Germinal center (tissue), 1 donor: ENCODE results near the gene BTBD6.

ENCODE experiments used
- DNase-seq: peaks from one replicate; pipeline ENCODE4 v3.0.0; 2012; ENCODE audit warnings: mixed read lengths, low spot score

The BTBD6 gene

GRCh38 chr14:105211086-105211757, 37.1 kb upstream of the BTBD6 start:
- DNase-seq = no peak

- DNase-seq = no peak
These were observed 36.6 kb upstream of the BTBD6 start for GRCh38 chr14:105211758-105212089.

DNA sequence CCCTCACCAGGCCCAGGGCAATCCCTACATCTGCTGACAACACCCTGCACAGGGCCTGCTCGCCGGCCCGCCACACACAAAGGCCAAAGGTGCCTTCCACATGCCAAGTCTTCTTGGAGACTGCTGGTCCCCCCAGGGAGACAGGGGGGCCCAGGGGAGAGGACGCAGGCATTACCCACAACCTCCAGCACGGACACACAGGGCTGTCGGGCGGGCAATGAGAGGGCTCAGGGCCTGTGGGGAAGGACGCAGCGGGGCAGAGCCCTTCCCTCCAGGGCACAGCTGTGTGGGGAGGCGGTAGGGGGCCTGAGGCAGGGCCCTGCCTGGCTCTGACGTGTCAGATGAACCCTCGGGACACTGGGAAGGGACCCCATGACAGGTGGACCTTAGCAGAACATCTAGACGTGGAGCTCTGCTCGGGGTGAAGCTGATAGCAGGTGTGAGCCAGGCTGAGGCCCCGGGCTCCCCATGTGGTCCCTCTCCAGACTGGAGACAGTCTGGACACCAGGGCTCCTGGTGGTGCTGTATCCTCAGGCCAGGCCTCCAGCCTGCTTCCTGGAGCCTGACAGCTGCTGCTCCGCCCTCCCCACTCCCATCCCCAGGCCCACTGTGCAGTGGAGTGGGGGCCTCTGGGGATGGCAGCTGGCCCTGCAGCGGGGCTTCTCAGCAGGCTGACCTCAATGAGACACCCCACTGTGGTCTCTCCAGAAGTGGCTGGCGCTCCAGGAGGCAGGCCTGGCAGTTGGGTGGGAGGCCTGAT, 35.6 kb upstream of the BTBD6 start:
- no peak for DNase-seq

DNA sequence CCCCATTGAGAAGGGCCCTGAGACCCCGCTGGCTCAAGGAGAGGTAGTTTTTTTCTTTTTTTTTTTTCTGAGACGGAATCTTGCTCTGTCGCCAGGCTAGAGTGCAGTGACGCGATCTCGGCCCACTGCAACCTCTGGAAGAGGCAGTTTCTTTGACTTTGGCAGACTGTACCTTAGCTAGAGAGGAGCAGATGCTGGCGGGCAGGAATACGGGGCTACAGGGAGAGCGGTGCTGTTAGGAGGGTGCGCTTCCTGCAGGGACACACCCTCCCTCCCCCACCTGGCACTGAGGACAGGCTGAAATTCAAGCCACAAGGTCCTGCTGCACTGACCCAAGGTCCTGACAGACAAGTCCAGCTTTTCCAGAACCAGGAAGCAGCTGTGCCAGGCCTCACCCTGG, 35.0 kb upstream of the BTBD6 start:
- DNase-seq = no peak

DNA sequence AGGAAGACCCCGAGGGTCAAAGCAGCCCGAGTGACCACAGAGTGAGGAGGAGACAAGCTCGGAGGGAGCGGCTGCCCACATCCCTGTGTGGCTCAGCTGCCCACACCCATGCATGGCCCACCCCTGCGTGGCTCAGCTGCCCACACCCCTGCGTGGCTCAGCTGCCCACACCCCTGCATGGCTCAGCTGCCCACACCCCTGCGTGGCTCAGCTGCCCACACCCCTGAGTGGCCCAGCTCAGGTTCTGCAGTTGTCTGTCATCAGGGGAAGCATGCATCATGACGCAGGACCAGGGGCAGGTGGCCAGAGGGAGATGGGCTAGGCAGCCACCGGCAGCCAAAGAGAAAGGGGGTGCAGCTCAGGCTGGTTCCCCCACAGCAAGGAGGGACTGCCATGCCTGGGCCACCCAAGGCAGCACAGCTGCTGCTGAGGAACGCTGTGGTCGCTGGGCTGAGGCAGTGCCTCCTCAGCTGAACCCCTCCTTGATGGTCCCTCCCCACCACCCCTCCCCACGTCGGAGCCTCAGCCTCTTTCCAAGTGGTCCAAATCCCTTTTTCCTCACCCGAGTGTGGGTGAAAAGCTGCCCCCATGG, 33.9 kb upstream of the BTBD6 start:
- DNase-seq = no peak

DNA sequence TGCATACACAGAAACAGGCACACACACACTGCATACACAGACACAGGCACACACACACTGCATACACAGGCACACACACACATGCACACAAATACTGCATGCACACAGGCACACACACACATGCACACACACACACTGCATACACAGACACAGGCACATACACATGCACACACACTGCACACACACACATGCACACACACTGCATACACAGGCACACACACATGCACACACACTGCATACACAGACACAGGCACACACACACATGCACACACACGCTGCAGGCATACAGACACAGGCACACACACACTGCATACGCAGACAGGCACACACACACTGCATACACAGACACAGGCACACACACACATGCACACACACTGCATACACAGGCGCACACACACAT, 32.7 kb upstream of the BTBD6 start:
- DNase-seq = no peak

- DNase-seq = no peak
These were observed 31.7 kb upstream of the BTBD6 start for GRCh38 chr14:105216490-105217247.

GRCh38 chr14:105217774-105218173, 30.6 kb upstream of the BTBD6 start:
- DNase-seq = no peak

GRCh38 chr14:105218611-105219010, 29.7 kb upstream of the BTBD6 start:
- no peak for DNase-seq

DNA sequence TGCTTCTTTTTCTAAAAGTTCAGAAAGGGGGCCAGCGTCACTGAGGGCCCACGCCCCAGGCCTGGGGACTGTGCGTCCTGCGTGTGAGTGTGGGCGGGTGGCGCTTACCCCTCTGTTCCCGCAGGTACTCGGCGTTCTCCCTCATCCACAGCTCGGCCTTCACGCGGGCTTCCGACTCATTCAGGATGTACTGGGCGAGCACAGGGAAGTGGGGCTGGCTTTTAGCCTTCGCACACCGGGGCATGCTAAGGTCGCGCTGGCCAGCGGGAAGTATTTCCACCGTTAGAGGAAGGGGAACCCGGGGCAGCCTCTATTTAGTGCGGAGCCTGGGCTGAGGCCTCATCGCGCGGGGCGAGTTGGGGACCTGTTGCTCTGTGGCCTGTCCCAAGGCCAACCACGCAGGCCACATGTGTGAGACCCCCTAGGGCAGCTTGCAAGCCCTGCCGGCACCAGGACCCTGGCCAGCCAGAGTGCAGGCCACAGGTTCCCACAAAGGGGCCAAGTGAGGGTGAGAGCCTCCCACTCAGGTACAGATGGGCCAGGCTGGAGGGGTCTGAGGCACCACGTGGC, 29.2 kb upstream of the BTBD6 start:
- DNase-seq = no peak

DNA sequence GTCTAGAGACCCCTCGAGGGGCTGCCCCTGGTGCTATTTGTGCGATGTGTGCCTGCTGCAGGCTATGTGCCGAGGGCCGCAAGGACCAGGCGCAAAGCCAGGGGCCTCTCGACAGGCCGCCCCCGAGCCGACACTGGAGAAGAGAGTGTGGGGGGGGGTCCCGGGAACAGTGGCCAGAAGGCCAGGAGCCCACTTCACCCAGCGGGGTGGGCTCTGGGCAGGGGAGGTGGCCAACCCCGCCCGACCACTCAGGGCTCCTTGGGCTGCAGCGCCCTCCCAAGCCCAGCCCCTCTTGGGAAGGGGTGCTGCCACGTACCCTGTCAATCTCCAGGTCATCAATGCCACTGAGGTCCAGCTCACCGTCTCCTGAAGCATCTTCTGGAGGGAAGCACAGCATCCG, 28.6 kb upstream of the BTBD6 start:
- no peak for DNase-seq

- DNase-seq = no peak
These were observed 27.4 kb upstream of the BTBD6 start for GRCh38 chr14:105220699-105221597.

DNA sequence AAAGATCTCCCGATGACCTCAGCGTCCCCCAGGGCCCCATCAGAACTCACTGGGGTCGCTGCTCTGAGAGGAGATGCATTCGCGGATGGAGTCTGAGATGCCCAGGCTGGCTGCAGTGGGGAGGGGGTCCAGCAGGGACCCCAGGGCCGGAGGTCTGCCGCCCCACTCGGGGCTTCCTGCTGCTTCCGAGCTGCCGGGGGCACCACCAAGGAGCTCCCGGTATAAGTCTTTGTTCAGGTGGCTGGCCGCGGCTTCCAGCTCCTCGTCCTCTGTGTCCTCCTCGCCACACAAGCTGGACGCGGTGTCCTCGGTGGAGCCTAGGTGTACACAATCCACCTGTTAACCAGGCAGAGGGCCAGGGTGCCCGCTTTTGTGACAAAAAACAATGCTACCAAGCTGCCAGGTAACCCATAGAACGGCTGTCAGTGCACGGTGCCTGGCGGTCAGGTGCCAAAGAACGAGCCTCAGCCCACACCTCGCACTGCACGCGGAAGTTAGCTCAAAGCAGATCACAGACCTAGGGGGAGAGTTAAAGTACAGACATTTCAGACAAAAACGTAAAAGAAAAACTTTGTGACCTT, 26.6 kb upstream of the BTBD6 start:
- no peak for DNase-seq

- no peak for DNase-seq
These were observed 25.1 kb upstream of the BTBD6 start for GRCh38 chr14:105223260-105223659.

GRCh38 chr14:105223770-105224544, 24.4 kb upstream of the BTBD6 start:
- DNase-seq = no peak

DNA sequence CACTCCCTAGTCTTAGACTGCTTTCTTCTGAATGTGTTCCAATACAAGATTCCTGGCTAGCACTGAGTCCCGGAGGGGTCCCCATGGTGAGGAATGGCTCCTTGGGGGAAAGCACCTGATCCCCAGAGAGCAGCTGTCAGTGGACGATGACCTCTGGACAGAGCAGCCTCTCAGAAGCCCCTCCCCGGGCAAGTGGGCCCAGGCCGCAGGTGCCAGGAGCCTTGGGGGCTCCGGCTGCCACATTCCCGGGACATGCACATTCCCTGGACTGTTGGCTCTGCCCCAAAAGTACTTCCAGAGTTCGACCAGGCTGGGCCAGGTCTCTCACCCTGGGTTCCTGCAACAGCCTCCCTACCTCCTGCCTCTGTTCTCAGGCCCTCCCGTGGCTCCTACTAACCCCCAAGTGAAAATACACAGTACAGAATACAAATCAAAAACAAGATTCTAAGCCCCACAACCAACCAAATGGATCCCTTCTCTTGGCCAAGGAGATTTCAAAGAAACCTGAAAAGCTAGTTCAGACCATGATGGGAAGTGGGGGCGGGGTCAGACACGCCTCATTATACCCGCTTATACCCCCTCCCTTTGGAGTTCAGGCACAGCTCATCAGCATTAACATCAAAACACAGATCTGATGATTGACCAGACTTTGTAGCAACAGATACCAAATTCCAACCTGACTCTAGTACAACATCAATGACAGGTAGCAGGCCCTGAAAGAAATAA, 23.3 kb upstream of the BTBD6 start:
- no peak for DNase-seq

DNA sequence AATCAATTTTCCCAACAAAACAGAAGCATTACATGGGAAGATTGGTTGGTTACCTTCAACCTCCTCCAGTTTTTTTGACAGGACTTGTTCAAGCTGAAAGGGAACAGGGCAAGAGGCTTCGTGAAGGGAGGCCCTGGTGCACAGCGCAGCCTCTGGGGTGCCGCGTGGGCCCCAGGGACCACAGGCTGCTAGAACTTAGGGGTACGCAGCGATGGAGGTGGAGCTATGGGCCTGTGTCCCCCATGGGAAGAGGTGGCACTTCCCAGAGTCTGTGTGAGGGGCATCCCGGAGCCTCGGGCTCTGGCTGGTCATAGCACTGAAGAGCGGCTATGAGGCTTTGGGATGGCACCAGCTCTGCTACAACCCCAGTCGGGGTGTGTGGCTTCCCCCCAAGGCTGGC, 22.1 kb upstream of the BTBD6 start:
- no peak for DNase-seq

DNA sequence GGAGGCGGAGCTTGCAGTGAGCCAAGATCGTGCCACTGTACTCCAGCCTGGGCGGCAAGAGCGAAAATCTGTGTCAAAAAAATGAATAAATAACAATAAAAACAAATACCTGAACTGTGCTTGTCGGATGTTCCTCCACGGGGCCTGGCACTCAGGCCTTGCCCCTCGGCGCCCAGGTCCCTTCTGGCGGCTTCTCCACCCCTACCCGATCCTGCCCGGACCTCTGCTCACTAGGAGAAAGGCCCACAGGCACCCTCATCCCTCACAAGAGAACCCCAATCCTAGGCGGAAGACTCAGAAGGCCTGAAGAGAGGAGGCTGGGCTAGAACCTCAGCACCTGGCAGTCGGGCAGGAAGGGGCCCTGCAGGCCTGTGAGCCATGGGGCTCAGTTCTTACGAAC, 21.0 kb upstream of the BTBD6 start:
- DNase-seq = no peak

DNA sequence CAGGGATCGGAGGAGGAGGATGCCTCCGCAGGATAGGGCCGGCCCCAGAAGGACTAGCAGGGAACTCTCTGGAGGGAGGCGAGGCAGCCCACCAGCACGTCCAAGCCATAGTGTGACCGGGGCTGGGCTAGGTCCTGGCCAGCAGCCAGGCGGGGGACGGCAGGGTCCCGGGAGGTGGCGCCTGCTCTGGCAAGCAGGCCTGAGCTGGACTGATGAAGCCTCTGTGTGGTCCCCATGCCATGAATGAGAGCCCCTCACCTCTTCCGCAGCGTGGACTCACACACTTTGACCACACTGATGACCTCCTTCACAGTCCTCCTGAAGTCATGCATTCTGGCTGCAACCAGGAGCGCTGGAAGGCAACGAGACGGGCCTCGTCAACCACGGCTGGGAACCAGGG, 19.8 kb upstream of the BTBD6 start:
- DNase-seq = no peak
